ENCODE measurements around the gene NFS1. TPM values are rescaled to one million over a fixed set of nuclear protein-coding genes. Genes with fewer than 3 reads are reported as not detected.
A peak's percentile ranks its signal among the peaks of the same experiment; 100 is the strongest.
"Not testable (repeated sequence)": the region's sequence is repeated elsewhere in the genome, so short reads cannot be mapped to it uniquely, and the experiment has no call there.

The NFS1 gene
- total RNA-seq, 1 experiment from 2014 or later: 69.8 TPM

DNA sequence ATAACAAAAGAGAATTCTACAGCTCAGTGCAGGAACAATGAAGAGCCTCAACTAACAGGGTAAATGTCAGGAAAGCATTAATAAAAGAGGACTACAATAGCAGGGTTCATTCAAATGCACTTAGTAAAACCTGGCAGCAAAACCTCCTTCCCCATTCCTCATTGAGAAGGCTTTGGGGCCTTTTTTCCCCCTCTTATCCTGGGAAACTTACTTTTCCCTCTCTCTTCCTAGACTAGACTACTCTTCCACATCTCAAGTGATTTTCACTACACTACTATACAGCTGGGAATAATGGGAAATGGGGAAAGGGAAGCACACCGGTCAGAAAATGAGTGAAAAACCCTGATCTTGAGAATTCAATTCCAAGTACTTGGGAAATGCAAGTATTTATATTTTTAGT is 10.1 kb upstream of the NFS1 start:
- intact Hi-C loops (cut with micrococcal nuclease; ENCODE audit: unreplicated experiment): no loop called here
- no TSS peak for BruUV-seq (replicated peaks)
- no peaks in the 10 kb centered on the region for H3K9me3 ChIP-seq
- TF ChIP-seq, protein P1, sequence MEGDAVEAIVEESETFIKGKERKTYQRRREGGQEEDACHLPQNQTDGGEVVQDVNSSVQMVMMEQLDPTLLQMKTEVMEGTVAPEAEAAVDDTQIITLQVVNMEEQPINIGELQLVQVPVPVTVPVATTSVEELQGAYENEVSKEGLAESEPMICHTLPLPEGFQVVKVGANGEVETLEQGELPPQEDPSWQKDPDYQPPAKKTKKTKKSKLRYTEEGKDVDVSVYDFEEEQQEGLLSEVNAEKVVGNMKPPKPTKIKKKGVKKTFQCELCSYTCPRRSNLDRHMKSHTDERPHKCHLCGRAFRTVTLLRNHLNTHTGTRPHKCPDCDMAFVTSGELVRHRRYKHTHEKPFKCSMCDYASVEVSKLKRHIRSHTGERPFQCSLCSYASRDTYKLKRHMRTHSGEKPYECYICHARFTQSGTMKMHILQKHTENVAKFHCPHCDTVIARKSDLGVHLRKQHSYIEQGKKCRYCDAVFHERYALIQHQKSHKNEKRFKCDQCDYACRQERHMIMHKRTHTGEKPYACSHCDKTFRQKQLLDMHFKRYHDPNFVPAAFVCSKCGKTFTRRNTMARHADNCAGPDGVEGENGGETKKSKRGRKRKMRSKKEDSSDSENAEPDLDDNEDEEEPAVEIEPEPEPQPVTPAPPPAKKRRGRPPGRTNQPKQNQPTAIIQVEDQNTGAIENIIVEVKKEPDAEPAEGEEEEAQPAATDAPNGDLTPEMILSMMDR (IDR thresholded peaks at IDR 0.05; ENCODE audit: insufficient read depth in 1 of 2, low read depth in 1 of 2, low read length in 1 of 2, severe bottlenecking in 1 of 2, unreplicated experiment in 1 of 2): no peak
- Mint-ChIP-seq H3K36me3 (ENCODE audit: insufficient read depth, unreplicated experiment) (peaks cover 100% of the 10 kb centered on the region), H3K9me3 (ENCODE audit: unreplicated experiment) (no peaks in the 10 kb centered on the region), H3K27ac (ENCODE audit: unreplicated experiment) (peak overlapping the region; percentile 4), H3K27me3 (ENCODE audit: insufficient read depth, unreplicated experiment) (no peaks in the 10 kb centered on the region), H3K4me1 (ENCODE audit: low read depth, unreplicated experiment) (peaks cover 10% of the 10 kb centered on the region), H3K4me3 (ENCODE audit: unreplicated experiment) (no peak overlapping the region)
- DNase-seq: no peak
- H3K4me1 ChIP-seq: no peaks in the 10 kb centered on the region
- H3K4me3 ChIP-seq (ENCODE audit: low read depth, low read length): no peak overlapping the region
- no peaks in the 10 kb centered on the region for H3K27me3 ChIP-seq (replicated peaks; ENCODE audit: control insufficient read depth, insufficient read depth, low read length)
- H3K36me3 ChIP-seq (ENCODE audit: control insufficient read depth, insufficient read depth, low read length): peaks cover 13% of the 10 kb centered on the region
- POLR2A ChIA-PET: interaction anchor here (0.9 to 1.0 kb wide), 2 partner anchors 10 to 33 kb away, joined by 4 to 10 read pairs; partner anchors contain the start of genes NFS1, RBM39 and ROMO1
- CTCF ChIA-PET: no interaction called here

DNA sequence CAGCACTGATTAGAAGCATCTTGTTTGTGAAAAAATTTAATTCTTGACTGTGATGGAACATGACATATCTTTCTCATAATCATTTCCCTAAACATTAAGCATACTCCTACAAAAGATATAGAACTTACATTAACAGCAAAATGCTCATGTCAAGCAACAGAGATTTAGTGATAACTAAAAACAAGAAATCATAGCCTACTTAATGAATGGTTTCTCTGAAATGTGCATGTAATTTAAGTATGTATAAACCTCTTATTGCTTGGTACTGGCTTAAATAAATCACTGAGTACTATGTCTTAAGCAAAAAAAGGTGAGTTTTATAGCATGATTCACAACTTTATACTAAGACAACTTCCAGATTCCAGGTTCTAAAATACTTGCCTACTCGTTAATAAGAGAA is 9.3 kb upstream of the NFS1 start:
- Mint-ChIP-seq H3K9me3 (ENCODE audit: unreplicated experiment) (no peaks in the 10 kb centered on the region), H3K4me1 (ENCODE audit: low read depth, unreplicated experiment) (peaks cover 17% of the 10 kb centered on the region), H3K27ac (ENCODE audit: unreplicated experiment) (no peak overlapping the region), H3K27me3 (ENCODE audit: insufficient read depth, unreplicated experiment) (no peaks in the 10 kb centered on the region), H3K36me3 (ENCODE audit: insufficient read depth, unreplicated experiment) (peaks cover 100% of the 10 kb centered on the region), H3K4me3 (ENCODE audit: unreplicated experiment) (no peak overlapping the region)
- TSS peak; percentile 0 for BruUV-seq (replicated peaks)
- ChIA-PET CTCF (no interaction called here), POLR2A (interaction anchor here (0.5 to 1.0 kb wide), 5 partner anchors 15 to 255 kb away, joined by 3 to 19 read pairs (median 4); partner anchors contain the start of gene RBM39)
- Histone ChIP-seq H3K36me3 (ENCODE audit: control insufficient read depth, insufficient read depth, low read length) (peaks cover 10% of the 10 kb centered on the region), H3K27me3 (replicated peaks; ENCODE audit: control insufficient read depth, insufficient read depth, low read length) (no peaks in the 10 kb centered on the region), H3K9me3 (no peaks in the 10 kb centered on the region), H3K4me3 (ENCODE audit: low read depth, low read length) (no peak overlapping the region), H3K4me1 (no peaks in the 10 kb centered on the region)
- TF ChIP-seq, protein P1 (IDR thresholded peaks at IDR 0.05; ENCODE audit: insufficient read depth in 1 of 2, low read depth in 1 of 2, low read length in 1 of 2, severe bottlenecking in 1 of 2, unreplicated experiment in 1 of 2): no peak
- DNase-seq: no peak
- intact Hi-C loops (cut with micrococcal nuclease; ENCODE audit: unreplicated experiment): no loop called here

- H3K27ac Mint-ChIP-seq (ENCODE audit: unreplicated experiment); BruUV-seq (replicated peaks); DNase-seq; intact Hi-C loops (cut with micrococcal nuclease; ENCODE audit: unreplicated experiment); H3K27me3 ChIP-seq (replicated peaks; ENCODE audit: control insufficient read depth, insufficient read depth, low read length); H3K4me3 Mint-ChIP-seq (ENCODE audit: unreplicated experiment); H3K36me3 ChIP-seq (ENCODE audit: control insufficient read depth, insufficient read depth, low read length); H3K4me1 ChIP-seq; CTCF ChIA-PET; H3K27me3 Mint-ChIP-seq (ENCODE audit: insufficient read depth, unreplicated experiment); H3K4me3 ChIP-seq (ENCODE audit: low read depth, low read length); H3K9me3 ChIP-seq; H3K9me3 Mint-ChIP-seq (ENCODE audit: unreplicated experiment): not testable (repeated sequence)
- POLR2A ChIA-PET: interaction anchor here (0.6 kb wide), 1 partner anchor 248 kb away, joined by 3 read pairs; no protein-coding TSS in a partner anchor
- H3K4me1 Mint-ChIP-seq (ENCODE audit: low read depth, unreplicated experiment): peaks cover 18% of the 10 kb centered on the region
- peaks cover 100% of the 10 kb centered on the region for H3K36me3 Mint-ChIP-seq (ENCODE audit: insufficient read depth, unreplicated experiment)
Observed at GRCh38 chr20:35706591-35707529, 7.7 kb upstream of the NFS1 start.

DNA sequence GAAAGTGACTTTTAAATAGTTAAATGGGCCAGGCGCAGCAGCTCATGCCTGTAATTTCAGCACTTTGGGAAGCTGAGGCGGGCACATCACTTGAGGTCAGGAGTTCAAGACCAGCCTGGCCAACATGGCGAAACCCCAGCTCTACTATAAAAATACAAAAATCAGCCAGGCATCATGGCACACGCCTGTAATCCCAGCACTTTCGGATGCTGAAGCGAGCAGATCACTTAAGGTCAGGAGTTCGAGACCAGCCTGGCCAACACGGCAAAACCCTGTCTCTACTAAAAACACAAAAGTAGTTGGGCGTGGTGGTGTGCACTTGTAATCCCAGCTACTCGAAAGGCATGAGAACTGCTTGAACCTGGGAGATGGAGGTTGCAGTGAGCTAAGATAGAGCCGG is 6.7 kb upstream of the NFS1 start:
- POLR2A ChIA-PET; DNase-seq; intact Hi-C loops (cut with micrococcal nuclease; ENCODE audit: unreplicated experiment); H3K36me3 ChIP-seq (ENCODE audit: control insufficient read depth, insufficient read depth, low read length); CTCF ChIA-PET; H3K4me3 Mint-ChIP-seq (ENCODE audit: unreplicated experiment); H3K9me3 Mint-ChIP-seq (ENCODE audit: unreplicated experiment); H3K4me3 ChIP-seq (ENCODE audit: low read depth, low read length); BruUV-seq (replicated peaks); H3K27ac Mint-ChIP-seq (ENCODE audit: unreplicated experiment); H3K27me3 ChIP-seq (replicated peaks; ENCODE audit: control insufficient read depth, insufficient read depth, low read length); H3K27me3 Mint-ChIP-seq (ENCODE audit: insufficient read depth, unreplicated experiment); H3K4me1 ChIP-seq; H3K9me3 ChIP-seq: not testable (repeated sequence)
- peaks cover 100% of the 10 kb centered on the region for H3K36me3 Mint-ChIP-seq (ENCODE audit: insufficient read depth, unreplicated experiment)
- H3K4me1 Mint-ChIP-seq (ENCODE audit: low read depth, unreplicated experiment): peaks cover 17% of the 10 kb centered on the region
